NCI-H128 (cell line): ENCODE results near the gene CCM2.

ENCODE experiments used
- DNase-seq: peaks from one replicate; lab custom pipeline; 2025; ENCODE audit not compliant: unreplicated experiment; lab: John Stamatoyannopoulos, UW

The CCM2 gene

GRCh38 chr7:45000093-45001032, at the start of gene CCM2:
Gene CCM2 (plus strand): TSS chr7:45000201. CDS start chr7:45000334, 133 bp downstream.
- no peak for DNase-seq

GRCh38 chr7:44953156-44953555, 46.8 kb upstream of the CCM2 start:
- DNase-seq = no peak

- no peak for DNase-seq
Measured at GRCh38 chr7:44955733-44956132, 44.3 kb upstream of the CCM2 start.

- DNase-seq = no peak
Measured at GRCh38 chr7:44956157-44956766, 43.7 kb upstream of the CCM2 start.

- DNase-seq = no peak
Measured at GRCh38 chr7:44958645-44959344, 41.2 kb upstream of the CCM2 start.

GRCh38 chr7:44959433-44959951, 40.5 kb upstream of the CCM2 start:
- DNase-seq = no peak

- DNase-seq = no peak
Measured at GRCh38 chr7:44960011-44960580, 39.9 kb upstream of the CCM2 start.

- DNase-seq = no peak
Measured at GRCh38 chr7:44961844-44962482, 38.0 kb upstream of the CCM2 start.

- no peak for DNase-seq
Measured at GRCh38 chr7:44962483-44963251, 37.3 kb upstream of the CCM2 start.

GRCh38 chr7:44963364-44964290, 36.4 kb upstream of the CCM2 start:
- DNase-seq = no peak

- no peak for DNase-seq
Measured at GRCh38 chr7:44964384-44964830, 35.6 kb upstream of the CCM2 start.

- DNase-seq = no peak
Measured at GRCh38 chr7:44964831-44965440, 35.1 kb upstream of the CCM2 start.

- no peak for DNase-seq
Measured at GRCh38 chr7:44965441-44965903, 34.5 kb upstream of the CCM2 start.

GRCh38 chr7:44965937-44966730, 33.9 kb upstream of the CCM2 start:
- DNase-seq = no peak

- DNase-seq = no peak
Measured at GRCh38 chr7:44966731-44967538, 33.1 kb upstream of the CCM2 start.

- no peak for DNase-seq
Measured at GRCh38 chr7:44967571-44968446, 32.2 kb upstream of the CCM2 start.
